Measurements from ENCODE around the gene CDH1.

The CDH1 gene

GRCh38 chr16:68751160-68751559 lies 14.1 kb downstream of the CDH1 start:
- no peak for TF ChIP-seq CTCF (IDR thresholded peaks at IDR 0.05; ENCODE audit: low read depth, low read length)
- no peak for DNase-seq (ENCODE audit: extremely low read depth, low read depth)

DNA sequence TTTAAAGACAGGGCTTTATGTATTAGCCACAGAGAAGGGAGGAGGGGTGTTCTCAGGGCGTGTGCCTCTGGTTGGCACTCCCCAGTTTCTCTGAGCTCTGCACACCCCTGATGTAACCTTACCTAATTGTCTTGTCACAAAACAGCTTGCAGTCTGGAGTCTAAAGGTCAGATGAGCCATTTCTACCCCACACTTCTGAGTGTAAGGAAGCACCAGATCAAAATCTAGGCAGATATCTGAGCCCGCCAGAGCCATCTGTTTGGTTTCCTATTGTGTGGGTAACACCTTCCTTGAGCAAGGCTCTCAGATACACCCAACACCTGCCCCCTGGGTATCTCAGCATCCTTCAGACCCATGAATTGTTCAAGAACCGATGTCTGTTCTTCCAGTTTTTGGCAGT lies 15.5 kb downstream of the CDH1 start:
- TF ChIP-seq CTCF (IDR thresholded peaks at IDR 0.05; ENCODE audit: low read depth, low read length), result no peak
- DNase-seq (ENCODE audit: extremely low read depth, low read depth), result no peak

DNA sequence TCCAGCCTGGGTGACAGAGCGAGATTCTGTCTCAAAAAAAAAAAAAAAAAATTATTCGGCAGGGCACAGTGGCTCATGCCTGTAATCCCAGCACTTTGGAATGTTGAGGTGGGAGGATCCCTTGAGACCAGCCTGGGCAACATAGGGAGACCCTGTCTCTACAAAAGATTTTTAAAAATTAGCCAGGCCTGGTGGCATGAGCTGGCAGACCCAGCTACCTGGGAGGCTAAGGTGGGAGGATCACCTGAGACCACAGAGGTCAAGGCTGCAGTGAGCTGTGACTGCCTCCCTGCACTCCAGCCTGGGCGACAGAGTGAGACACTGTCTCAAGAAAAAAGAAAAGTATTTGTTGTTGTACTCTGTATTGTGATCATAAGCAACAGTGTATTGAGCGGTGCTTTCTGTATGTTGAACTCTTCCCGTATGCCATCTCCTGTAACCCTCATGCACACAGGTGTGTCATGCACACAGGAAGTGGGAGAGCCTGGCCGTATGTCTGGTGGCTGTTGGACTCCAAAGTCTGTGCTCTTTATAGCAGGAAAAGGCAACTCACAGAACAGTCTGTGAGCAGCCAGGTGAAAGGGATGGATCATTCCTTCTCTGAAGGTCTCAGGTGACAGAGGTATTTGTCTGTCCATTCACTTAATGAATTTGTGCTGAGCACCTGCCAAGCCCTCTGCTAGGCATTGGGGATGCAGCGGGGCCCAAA lies 17.1 kb downstream of the CDH1 start:
- no peak for DNase-seq (ENCODE audit: extremely low read depth, low read depth)
- no peak for TF ChIP-seq CTCF (IDR thresholded peaks at IDR 0.05; ENCODE audit: low read depth, low read length)

DNA sequence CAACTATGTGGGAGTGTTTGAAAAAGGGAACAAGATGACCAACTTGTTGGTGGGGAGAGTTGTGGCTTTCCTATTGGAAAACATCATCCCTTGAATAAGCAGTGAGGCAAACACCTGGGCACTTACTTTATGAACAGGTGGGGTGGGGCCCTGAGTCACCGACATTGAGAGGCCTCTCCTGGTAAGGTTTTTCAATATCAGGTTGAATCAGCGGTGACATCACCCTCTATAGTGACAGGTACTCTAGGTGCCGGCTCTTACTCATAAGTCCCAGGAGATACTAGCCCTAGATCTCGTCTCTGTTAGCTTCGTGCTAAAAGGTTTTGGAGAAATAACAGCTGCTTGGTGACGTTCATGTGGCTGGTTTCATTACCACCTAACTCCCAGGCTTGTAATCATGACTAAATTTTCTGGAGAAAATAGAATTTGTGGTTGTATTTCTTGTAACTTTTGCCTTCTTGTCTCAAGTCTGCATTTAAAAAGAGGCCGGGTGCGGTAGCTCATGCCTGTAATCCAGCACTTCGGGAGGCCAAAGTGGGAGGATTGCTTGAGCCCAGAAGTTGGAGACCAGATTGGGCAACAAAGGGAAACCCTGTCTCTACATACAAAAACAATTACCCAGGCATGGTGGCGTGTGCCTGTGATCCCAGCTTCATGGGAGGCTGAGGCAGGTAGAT lies 19.3 kb downstream of the CDH1 start:
- no peak for TF ChIP-seq CTCF (IDR thresholded peaks at IDR 0.05; ENCODE audit: low read depth, low read length)
- no peak for DNase-seq (ENCODE audit: extremely low read depth, low read depth)

DNA sequence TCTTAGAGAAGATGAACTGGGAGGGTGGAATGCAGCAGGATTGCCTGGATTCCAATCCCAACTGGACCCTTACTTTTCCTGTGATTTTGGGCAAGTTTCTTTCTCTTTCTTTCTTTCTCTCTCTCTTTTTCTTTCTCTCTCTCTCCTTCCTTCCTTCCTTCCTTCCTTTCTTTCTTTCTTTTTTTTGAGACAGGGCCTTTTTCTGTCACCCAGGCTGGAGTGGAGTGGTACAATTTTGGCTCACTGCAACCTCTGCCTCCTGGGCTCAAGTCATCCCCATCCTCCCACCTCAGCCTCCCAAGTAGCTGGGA lies 20.5 kb downstream of the CDH1 start:
- TF ChIP-seq CTCF (IDR thresholded peaks at IDR 0.05; ENCODE audit: low read depth, low read length), result no peak
- DNase-seq (ENCODE audit: extremely low read depth, low read depth), result no peak

- DNase-seq (ENCODE audit: extremely low read depth, low read depth), result no peak
- no peak for TF ChIP-seq CTCF (IDR thresholded peaks at IDR 0.05; ENCODE audit: low read depth, low read length)
Measured at GRCh38 chr16:68759062-68759461, 22.0 kb downstream of the CDH1 start.

DNA sequence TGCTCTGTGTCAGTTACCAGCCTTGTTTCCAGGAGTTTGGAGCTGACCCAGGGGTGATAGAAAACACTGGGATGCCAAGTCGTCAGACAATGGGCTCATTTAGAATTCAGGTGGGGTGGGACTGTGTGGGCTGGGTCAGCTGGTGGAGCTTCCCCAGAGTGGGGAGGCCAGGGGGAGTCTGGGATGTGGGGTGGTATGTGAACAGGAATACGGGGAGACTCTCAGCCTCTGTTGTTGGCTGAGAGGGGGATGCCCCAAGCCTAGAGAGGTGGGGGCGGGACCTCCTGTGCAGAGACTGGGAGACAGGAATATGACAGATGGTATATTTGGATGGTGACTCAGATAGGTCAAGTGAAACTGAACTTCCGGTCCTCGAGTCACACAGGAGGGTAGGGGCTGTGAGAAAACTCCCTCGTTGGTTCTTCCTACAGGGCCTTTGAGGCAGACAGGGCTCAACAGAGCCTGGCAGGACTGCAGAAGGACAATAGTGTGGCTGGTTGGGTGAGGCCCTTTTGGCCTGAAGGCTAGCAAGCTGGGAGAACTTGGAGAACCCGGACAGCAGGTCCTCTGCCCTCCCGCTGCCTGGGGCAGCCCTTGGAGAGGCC lies 23.7 kb downstream of the CDH1 start:
- no peak for DNase-seq (ENCODE audit: extremely low read depth, low read depth)
- TF ChIP-seq CTCF (IDR thresholded peaks at IDR 0.05; ENCODE audit: low read depth, low read length), result no peak

Data from AG09319 (cell line).